Measurements from ENCODE around the gene REEP1.

REEP1 gene

GRCh38 chr2:86170449-86170848 lies 167.0 kb downstream of the REEP1 start:
- no peak for TF ChIP-seq CTCF (IDR thresholded peaks at IDR 0.05; ENCODE audit: insufficient read depth, low read depth, low read length, missing control alignments)
- DNase-seq (ENCODE audit: low read depth) = no peak

More at GRCh38 chr2:86170449-86170848, 167.0 kb downstream of the REEP1 start:
- H3K4me3 ChIP-seq (ENCODE audit: low read depth, low read length) = no peak overlapping the region

Measured in GM12865 (cell line).